Measurements from ENCODE around the gene SPATA16.
"Not testable (repeated sequence)": the region's sequence is repeated elsewhere in the genome, so short reads cannot be mapped to it uniquely, and the experiment has no call there.

SPATA16 gene, protein sequence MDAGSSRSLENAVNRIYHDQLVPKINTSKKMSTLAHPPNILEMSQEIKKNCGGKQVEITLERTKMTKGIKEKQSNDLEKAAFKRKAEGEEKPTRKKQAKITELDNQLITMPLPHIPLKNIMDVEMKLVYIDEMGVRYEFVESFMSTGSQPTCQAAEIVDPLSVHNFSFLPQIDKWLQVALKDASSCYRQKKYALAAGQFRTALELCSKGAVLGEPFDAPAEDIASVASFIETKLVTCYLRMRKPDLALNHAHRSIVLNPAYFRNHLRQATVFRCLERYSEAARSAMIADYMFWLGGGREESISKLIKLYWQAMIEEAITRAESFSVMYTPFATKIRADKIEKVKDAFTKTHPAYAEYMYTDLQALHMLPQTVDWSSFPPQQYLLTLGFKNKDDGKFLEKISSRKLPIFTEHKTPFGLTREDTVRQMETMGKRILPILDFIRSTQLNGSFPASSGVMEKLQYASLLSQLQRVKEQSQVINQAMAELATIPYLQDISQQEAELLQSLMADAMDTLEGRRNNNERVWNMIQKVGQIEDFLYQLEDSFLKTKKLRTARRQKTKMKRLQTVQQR

DNA sequence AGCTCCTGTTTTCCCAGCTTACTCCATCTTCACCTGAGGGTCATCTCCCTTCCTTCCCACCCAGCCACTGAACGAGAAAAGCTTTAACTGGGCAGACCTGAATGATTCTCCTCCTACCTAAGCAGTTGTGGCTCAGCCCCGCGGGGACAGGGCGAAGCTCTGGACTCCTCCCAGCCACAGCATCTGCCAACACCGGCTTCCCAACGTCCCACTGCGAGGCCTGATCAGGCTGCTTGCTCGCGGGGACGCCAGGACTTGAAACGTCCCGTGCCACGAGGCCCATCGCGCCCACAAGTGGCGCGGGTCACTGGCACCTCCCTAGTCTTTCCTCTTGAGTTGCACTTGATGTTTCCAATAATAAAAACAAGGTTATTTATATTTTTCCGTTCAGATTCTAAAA, at the start of gene SPATA16:
Gene SPATA16, minus strand, starts transcription at position 250 of the 400 bp plus-strand sequence. CDS start 23,504 bp downstream, outside the sequence.
- DNase-seq (ENCODE audit: low spot score), result no peak

- DNase-seq (ENCODE audit: low spot score), result not testable (repeated sequence)
These were observed 42.0 kb upstream of the SPATA16 start for GRCh38 chr3:173183022-173183421.

GRCh38 chr3:173173652-173174051, 32.6 kb upstream of the SPATA16 start:
- no peak for DNase-seq (ENCODE audit: low spot score)

DNA sequence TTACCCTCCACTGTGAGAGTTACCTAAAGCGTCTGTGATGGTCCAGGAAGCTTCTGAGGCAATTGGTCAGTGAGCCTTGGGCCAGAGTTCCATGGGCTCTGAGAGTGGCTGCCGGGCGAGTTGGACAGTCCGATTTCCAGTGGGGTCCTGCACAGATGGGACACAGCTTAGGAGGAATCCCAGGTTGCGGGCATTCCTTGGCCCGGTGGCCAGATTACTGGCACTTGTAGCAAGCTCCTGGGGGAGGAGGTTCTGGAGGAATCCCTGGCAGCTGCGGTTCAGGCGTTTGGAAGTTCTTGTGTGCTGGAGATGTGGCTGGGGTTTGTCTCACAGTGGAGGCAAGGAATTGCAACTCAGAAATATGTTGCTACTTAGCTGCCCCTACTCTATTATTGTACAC, 18.1 kb upstream of the SPATA16 start:
- not testable (repeated sequence) for DNase-seq (ENCODE audit: low spot score)

DNA sequence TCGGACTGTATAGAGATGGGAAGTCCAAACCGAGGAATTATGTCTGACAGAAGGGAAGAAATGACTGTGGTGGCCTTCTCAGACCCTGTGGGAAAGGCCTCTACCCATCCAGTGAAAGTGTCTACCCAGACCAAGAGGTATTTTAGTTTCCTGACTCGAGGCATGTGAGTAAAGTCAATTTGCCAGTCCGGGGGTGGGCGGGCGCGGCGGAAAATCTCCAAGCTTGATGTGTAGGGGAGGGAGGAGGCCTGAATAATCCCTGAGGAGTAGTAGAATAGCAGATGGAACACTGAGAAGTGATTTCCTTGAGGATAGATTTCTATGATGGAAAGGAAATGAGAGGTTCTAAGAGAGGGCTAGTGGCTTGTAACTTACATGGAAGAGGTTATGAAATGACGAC, 15.5 kb upstream of the SPATA16 start:
- DNase-seq (ENCODE audit: low spot score), result not testable (repeated sequence)

DNA sequence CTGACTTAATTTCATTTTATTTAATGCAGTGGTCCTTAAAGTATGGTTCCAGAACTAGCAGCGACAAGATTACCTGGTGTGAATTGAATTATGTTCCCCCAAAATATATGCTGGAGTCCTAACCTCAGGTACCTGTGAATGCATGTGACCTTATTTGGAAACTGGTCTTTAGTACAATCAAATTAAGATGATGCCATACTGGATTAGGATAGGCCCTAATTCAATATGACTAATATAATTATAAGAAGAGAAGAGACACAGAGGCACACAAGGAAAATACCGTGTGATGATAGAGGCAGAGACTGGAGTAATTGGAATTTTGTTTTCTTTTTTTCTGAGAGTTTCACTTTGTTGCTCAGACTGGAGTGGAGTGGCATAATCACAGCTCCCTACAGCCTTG, 12.6 kb upstream of the SPATA16 start:
- no peak for DNase-seq (ENCODE audit: low spot score)

DNA sequence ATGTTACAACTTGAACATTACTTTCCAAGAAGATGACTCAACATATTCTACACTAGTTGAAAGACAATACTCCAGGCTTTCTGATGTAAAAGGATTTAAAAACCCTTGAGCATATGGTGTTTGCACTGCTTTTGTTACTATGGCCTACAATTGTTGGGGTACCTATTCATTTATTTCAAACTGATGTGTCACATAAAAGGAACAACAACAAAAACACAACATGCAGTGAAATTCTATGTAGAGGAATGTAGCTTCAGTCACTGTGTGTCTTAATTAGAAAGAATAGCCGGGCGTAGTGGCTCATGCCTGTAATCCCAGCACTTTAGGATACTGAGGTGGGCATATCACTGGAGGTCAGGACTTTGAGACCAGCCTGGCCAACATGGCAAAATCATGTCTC, 1.6 kb downstream of the SPATA16 start:
- DNase-seq (ENCODE audit: low spot score), result no peak

- DNase-seq (ENCODE audit: low spot score), result no peak
These were observed 3.0 kb downstream of the SPATA16 start for GRCh38 chr3:173138026-173138425.

DNA sequence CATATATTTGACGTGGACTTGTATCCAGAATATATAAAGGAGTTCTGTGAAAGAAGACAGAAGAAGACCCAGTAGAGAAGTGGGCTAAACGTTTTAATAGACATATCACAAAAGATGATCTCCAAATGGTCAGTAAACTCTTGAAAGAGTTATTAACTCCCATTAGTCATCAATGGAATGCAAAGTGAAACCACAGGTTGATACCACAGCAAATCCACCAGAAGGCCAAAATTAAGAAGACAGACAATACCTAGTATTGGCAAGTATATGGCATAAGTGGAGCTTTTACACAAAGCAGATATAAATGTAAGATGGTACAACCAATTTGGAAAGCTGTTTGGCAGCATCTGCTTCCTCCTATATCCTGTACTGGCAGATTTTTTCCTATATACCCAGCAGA, 6.0 kb downstream of the SPATA16 start:
- no peak for DNase-seq (ENCODE audit: low spot score)

DNA sequence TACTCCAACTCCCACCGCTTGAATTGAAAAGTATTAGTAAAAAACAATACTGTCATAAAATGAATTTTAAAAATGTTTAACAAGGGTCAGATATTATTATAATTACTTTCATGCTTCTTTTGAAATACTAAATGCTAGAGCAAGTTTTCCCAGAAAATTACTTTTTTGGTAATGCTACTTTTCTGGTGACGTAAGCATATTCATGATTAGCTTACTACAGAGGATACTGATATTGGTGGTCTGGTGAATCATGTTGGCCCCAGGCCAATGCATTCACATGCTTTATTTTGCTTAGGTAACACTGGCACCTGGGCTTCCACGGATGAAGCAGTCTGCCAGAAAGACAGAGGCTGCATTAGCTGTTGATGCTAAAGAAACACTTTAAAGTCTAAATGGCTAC, 12.4 kb downstream of the SPATA16 start:
- no peak for DNase-seq (ENCODE audit: low spot score)

- no peak for DNase-seq (ENCODE audit: low spot score)
These were observed 29.7 kb downstream of the SPATA16 start for GRCh38 chr3:173111321-173111720.

GRCh38 chr3:173109143-173109542, 31.9 kb downstream of the SPATA16 start:
- DNase-seq (ENCODE audit: low spot score), result peak; percentile 47

DNA sequence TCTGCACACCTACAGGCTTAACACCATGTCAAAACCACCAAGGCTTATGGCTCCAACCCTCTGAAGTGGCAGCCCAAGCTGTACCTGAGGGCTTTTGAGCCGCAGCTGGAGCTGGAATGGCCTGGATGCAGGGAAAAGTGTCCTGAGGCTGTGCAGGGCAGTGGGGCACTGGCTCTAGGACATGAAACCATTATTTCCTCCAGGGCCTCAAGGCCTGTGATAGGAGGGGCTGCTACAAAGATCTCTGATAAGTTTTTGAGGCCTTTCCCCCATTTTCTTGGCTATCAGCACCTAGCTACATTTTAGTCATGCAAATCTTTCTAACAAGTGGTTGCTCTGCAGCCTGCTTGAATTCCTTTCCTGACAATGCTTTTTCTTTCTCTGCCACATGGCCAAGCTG, 37.6 kb downstream of the SPATA16 start:
- DNase-seq (ENCODE audit: low spot score), result no peak

DNA sequence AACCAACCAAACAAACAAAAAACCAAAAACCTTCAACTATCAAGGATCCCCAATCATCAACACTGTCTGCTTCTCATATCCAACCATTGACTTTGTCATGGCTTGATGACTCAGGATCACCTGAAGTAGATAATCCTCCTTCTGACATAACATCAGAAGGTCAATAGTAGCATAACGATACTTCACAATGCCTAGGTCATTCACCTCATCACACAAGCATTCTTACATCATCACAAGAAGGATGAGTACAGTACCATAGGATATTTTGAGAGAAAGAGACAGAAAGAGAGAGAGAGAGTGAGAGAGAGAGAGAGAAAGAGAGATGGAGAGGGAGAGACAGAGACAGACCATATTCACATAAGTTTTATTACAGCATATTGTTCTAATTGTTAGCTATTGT, 42.1 kb downstream of the SPATA16 start:
- no peak for DNase-seq (ENCODE audit: low spot score)

DNA sequence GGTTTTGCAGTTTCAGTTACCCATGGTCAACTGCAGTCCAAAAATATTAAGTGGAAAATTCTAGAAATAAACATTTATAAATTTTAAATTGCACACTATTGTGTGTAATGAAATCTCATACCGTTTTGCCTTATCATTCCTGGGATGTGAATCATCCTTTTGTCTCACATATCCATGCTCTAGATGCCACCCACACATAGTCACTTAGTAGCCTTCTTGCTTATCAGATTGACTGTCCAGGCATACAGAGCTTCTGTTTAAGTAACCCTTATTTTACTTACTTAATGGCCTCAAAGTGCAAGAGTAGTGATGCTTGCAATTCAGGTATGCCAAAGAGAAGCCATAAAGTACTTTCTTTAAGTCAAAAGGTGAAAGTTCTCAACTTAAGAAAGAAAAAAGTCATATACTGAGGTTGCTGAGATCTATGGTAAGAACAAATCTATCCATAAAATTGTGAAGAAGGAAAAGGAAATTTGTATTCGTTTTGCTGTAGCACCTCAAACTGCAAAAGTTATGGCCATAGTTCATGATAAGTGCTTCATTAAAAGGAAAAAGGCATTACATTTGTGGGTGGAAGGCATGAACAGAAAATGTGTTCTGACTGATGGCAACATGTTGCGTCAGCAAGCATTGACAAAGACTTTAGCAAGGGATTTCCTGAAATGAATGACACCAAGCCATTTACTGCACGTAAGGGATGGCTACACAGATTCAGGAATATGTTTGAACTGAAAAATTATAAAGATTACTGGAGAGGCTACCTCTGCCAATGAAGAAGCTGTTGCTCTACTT, 43.8 kb downstream of the SPATA16 start:
- no peak for DNase-seq (ENCODE audit: low spot score)

GRCh38 chr3:173096140-173096539, 44.9 kb downstream of the SPATA16 start:
- no peak for DNase-seq (ENCODE audit: low spot score)

DNA sequence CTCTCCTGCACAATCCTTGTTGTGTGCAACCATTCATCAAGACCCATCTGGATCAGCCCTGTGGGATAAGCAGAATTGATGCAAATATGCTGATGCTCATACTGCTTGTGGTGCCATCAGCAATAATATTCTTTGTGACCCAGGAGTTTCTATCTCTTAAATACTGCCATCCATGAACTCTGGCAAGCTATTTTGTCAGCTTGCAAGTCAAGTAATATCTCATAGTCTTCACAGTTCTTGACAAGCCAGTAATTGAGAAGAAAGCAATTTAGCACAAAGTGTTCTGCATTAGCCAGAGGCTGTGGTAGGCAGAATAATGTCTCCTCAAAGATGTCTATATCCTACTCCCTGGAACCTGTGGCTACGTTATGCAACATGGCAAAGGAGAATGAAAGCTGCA, 49.0 kb downstream of the SPATA16 start:
- DNase-seq (ENCODE audit: low spot score), result no peak

DNA sequence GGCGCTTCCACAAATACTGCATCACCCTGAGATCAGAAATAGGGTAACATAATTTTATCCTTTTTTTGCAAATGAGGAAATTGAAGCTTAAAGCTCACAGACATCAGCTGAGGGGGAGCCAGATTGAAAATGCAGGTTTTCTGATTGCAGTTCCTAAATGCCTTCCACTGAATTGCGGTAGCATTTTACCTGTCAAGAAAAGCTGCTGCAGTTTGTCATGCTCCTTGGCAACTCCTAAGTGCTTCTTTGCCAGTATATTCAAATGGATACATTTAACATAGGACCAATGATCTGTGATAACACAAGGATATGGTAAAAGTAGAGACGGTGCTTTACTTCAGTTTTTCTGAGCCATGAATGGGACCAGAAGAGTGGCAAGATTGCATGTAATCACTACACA, 50.5 kb downstream of the SPATA16 start:
- no peak for DNase-seq (ENCODE audit: low spot score)

- no peak for DNase-seq (ENCODE audit: low spot score)
These were observed 51.8 kb downstream of the SPATA16 start for GRCh38 chr3:173089283-173089682.

DNA sequence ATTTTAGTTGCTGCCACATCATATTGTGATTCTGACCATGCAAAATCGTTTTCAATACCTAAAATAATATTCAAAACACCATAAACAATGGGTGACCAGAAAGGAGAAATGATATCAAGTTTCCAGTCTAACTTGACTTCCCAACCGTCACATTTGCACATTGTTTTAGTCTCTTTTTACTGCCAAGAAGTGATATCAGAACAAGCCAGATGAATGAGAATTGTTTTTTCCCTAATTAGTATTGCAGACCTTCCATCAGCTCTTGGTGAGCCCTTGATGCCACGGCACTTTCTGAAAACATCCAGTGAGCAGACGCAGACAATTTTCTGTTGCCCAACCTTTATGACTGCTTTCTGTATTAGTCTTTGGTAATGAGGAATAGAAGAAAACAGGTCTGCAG, 62.5 kb downstream of the SPATA16 start:
- no peak for DNase-seq (ENCODE audit: low spot score)

DNA sequence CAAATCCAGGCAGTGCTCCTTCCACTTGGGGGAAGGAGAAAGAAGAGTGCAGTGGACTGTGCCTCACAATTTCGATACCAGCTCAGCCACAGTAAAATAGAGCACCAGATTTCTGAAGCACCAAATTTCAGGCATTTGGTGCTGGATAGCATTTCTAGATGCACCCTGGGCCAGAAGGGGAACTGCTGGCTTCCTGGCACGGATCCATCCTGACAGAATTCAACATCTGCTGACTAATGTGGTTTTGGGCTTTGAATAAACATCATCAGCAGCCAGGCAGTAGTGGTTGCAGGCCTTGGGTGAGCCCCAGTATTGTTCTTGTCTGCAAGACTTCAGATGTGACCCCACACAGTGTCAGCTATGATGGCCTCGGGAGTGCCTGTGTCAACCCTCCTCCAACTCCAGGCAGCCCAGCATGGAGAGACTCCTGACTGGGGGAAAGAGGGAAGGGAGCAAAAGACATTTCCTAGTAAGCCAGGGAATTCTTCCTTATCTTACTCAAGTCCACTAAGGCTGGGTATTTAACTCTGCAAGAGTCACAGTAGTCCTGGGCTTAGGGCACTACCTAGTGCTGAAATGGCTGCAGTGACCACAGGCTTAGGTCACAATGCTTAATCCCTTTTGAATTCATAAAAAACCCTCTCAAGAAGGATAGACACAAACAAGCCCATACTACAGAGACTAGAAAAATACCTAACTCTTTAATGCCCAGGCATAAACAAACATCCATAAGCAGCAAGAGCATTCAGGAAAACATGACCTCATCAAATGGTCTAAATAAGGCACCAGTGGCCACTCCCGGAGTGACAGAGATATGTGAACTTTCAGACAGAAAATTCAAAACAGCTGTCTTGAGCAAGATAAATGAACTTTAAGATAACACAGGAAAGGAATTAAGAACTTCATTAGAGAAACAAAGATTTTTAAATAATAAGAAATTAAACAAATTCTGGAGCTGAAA, 74.7 kb downstream of the SPATA16 start:
- no peak for DNase-seq (ENCODE audit: low spot score)

DNA sequence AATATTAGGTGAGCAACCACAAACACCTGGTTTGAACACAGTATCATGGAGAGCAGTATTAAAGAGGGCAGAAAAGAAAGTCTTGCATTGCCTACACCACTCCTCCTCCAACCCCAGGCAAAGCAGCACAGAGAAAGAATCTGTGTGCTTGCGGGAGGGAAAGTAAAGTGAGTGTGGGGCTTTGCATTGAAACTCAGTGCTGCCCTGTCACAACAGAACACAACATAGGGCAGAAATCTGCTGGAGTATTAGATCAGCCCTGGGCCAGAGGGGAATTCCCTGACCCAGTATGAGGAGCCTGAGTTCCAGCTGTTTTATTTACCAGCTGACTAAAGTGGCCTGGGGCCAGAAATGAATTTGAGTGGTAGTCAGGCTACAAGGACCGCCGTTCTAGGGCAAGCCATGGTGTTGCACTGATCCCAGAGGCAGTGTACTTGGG, 75.5 kb downstream of the SPATA16 start:
- DNase-seq (ENCODE audit: low spot score), result no peak
